Activated CD4-positive, alpha-beta T cell treated with anti-CD3 and anti-CD28 coated beads, Interleukin-2, amount 50 U/mL, for 24 hours (primary cell): ENCODE data around the gene BNC2.

Experiments used
- DNase-seq, 2 donors: peaks; one replicate each; pipeline ENCODE4 v3.0.0-alpha.2; 2020; ENCODE audit warnings: low read depth in 1 of 2, low spot score in 1 of 2

BNC2 gene

DNA sequence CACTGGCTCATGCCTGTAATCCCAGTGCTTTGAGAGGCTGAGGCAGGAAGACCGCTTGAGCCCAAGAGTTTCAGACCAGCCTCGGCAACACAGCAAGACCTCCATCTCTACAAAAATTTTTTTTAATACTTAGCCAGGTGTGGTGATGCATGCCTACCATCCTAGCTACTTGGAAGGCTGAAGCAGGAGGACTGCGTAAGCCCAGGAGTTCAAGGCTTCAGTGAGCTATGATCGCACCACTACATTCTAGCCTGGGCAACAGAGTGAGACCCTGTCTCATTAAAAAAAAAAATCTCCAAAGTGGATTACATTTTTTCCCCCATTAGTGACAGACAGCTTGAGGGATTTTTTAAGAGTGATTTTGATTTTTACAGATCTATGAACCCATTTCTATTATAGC is 230.8 kb downstream of the BNC2 start:
- no peak for DNase-seq

DNA sequence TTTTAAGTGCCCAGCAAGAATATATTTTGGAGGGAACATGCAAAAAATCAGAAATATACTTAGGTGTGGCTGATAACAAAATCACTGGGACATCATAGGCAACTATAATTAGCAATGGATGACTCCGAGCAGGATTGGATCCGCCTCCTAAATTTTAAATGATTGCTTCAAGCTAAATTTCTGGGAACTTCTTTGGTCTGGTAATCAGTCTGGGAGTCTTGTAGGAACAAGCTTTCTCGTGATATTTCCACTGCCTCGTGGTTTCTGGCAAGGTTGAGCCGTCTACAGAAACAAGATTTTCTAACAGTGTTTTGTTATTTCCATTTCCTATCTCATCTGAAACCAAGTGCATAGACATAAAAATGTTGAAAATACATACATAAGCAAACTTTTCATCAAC is 232.6 kb downstream of the BNC2 start:
- DNase-seq, result no peak

DNA sequence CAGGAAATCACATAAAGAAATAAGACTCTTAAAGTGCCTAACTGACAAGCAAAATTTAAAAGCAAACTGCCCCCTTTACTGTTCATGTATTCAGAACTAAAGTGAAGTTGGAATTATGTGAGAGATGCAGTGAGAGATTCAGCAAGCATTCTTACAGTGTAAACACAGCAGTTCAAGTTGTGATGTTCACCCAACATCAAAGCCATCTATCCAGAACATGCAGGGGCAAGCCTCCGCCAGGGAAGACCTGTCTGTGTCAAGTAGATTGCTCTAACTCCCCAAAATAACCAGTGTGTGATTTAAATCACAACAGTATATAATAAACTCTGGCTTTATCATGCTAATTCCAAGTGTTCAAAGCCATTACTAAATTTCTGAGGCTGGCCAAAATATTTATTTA is 233.3 kb downstream of the BNC2 start:
- DNase-seq, result no peak

DNA sequence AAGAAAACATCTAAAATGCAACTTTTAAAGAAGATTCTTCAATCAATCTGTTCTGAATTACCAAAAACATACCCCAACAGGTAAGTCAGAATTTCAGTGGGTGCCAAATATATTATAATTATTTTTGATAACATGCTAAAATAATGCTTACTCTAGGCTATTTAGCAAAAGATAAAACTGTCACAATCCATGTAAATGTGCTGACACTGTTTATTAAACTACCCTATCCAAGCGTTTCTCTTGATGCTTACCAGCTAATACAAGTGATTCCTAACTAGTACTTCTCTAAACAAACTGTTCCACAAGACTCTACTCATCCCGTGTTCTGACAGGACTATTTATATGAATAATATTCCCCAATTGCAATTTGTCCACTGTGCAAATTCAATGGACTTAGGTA is 236.7 kb downstream of the BNC2 start:
- no peak for DNase-seq

DNA sequence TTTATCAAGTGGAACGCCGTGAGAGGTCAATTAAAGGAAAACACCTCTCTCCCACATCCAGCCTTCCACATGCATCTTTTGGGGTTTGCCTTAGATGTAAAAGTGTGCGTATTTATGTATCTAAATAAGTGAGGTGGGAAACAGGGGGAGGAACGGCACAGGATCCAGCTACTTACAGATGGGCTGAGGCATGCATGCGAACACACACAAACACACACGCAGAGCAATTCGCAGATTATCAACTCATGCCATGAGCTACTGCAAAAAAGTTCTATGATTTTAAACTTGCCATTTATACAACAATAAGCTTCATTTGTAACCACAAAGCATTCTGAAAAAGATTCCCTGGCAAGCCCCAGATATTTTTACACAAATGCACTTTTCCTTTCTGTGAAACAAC is 242.1 kb downstream of the BNC2 start:
- no peak for DNase-seq

DNA sequence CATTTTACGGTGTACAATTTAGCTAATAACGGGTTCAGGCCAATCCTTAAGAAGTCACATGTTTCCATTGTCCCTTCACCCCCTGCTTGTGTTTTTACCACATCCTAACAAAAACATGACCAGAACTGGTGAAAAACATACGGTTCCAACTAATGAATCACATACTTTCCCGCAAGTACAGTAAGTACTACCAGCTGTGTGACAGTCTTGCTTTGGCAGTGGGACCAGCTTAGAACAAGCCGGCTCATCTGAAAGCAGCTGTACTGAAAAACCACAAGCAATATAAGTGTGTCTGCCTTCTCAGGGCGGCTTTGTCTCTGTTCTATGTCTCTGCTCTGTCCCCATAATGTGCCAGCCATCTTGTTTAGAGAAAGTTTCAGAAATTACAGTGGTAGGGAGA is 242.5 kb downstream of the BNC2 start:
- DNase-seq, result no peak

DNA sequence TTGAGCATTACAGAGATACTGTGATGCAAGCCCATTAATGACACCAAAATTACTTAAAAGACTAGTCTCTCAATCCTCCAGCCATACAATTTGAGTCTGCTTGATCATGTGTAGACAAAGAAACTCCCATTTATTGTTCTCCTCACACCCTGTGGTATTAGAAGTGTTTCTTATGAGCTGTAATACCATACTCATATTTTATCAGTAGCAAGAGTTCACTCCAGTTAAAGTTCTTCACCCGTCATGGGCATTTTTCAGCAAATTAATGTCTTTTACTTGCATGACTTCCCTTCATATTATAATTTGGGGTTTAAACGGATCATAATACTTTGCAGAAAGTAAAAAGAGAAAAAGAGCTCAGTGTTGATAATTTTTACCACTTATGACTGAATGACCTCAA is 242.9 kb downstream of the BNC2 start:
- DNase-seq, result no peak

DNA sequence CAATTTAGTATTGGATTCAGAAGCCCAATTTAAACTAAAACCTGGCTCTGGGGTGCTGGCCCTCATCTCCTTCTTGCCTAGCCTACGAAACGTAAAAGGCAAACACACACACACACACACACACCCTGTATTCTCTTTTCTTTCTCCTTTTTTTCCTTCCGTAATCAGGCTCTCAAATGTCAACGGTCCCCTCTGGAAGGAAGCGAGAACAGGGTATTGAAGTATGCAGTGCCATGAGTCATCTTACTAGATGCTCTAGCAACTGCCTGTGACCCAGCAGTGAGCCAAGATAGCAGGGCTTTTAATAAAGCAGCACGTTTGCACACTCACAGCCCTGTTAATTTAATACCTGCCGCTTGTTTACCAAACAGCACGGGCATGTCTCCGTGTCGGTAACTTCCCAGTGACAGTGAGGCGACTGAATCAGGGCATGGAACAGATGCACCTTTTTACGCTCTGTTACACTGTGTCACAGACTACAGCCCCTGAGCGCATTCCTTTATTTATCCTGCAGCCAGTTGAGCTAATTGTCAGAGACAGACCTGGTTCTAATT is 243.8 kb downstream of the BNC2 start:
- DNase-seq, result no peak

DNA sequence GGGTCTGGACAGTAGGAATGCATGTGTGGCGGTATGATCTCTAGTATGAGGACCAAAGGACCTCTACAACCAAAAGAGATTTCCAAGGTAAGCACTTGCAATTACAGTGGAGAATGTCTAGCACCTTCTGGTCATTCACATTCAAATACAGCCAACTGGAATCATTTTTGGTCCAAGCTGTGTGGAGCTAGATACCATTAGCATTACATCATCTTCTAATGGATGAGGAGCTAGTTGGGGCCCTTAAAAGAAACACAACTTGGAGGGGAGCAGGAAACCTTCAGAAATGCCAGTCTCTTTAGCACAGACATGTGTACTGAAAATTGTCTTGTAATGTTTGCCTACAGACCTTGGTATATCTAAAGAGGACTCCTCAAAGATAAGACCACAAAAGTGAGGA is 244.7 kb downstream of the BNC2 start:
- no peak for DNase-seq

DNA sequence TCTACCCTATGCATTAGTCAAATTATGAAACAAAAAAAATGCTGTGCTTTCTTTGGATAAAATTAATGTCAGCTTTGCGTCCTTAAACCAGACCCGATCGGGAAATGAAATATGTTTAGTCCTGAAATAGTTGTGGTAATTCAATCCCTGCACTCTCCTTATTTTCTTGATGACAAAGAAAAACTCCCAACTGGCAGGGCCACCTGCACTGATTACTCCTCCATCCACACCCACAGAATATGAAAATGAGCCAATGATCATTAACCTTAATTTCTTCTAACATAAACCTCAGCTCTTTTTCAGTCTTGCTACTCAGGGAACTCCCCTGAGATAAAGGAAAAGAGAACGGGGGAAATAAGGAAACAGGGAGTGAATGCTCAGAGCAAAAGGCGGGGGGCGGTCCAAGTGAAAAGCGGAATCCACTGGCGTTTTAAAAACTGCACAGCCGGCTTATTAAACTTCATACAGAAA is 245.3 kb downstream of the BNC2 start:
- DNase-seq, result no peak

DNA sequence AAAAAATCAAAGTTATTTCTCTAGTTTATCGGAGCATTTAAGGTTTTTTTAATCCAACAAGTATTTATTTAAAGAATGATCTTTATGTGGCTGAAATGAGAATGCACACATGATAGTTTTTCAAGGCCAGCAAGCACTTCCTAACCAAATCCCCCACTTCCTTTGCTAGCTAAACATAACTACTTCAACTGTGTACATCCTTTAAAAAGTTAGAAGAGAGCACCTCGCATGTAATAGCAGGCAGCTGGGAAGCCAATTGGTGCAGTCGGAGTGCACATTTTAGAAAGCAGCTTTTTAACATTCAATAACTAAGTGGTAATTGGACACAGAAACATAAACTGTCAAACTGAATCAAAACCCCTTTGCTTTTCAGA is 245.7 kb downstream of the BNC2 start:
- DNase-seq, result no peak

DNA sequence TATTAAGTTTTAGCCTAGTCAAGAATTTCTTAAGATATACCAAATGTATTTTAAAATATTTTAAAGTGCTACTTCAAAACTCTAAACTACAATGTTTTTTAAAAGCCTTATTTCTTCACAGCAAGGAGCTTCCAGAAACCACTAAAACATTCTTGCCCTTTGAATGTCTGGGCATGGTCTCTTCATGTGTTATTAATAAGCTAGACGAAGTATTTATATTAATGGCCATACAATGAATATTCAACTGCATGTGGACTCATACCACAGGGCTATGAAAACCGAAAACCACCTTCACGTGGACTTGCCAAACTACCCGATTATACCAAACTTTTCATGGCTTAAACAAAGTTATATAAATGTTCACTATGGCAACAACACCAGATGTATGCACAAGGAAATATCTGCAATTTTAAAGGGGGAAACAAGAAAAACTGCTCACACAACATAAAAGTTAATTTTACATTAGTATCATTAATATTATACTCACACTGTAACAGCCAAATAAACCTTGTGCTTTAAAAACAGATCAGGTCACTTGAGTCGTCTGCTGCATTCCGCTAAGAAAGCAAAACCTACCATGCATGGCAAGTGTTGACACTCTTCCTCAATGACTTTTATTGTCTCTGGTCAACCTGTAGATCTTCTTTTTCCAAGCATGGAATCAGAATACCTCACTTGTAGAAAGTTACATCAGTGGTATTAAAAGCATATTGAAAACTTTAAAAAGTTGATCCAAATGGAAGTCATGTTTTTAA is 246.3 kb downstream of the BNC2 start:
- no peak for DNase-seq

DNA sequence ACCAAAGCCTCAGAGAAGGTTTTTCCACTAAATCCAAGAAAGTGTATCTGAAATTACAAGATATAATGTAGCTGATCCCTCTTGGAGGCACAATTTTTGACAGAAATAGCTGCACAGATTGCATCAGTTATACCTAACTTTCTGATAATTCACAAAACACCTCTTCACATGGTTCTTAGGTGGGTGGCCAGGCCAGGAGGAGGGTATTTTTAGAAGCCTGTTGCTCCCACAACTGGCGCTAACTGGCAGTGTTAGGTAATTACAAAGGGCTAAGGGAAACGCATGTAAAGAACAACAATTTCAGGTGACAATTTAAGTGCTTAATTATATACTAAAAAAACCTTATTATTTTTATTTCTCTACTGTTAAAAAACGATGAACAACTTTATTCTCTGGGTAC is 247.9 kb downstream of the BNC2 start:
- DNase-seq, result no peak

DNA sequence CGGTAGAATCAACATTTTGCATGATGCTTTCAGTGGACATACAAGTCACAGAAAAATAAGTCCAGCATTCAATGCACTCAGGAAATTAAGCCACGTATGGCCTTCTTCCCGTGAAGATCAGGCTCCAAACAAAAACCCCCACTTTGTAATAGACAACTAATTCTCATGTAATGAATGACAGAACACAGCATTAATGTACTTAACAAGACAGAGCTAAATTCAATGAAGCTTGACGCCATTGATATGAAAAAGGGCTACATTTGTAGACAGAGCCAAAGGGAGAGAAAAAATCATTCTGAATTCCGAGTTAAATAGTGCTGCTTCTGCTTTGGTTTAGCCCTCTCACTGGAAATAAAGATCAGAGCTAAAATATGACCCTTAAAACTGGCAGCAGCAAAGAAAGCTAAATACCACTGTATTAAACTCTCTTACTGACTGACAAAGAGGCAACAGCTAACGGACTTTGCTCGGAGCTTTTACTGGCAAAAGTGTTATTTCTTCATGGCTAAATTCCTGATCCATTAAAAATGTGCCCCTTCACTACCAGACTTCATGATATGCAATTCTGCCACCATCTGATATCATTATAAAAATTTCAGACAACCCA is 250.5 kb downstream of the BNC2 start:
- no peak for DNase-seq

DNA sequence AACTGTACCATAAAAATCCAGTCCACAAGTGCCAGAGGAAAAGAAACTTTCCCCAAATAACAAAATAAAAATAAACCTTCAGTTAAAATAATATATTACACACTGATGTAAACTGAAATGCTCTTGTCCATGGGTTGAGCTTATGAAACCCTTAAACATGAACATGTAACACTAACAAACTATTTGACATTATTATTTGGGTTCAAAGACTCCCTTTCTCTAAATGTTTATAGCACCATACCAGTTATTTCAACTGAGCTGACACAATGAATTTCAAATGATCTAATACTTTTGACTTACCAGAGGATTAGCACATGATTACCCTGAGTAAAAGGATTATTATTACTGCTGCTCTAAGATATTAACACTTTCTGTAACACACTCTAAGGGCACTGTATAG is 251.1 kb downstream of the BNC2 start:
- DNase-seq, result no peak

DNA sequence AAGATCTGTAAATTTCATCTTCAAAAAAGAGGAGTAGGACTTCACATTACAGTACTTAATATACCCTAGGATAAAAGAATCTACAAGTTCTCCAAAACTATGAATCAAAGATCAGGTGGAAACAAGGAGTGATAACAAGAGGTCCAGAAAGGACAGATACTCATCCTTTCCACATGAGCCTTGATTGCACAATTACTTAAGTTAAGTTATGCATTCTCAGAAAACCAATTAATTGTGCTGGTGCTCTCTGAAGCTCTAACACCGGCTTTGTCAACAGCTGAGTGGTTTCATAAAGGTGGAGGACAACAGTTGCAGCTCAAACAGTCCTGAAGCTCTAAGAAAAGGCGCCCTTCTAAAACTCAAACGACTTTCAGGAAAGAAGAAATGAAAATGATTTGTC is 251.9 kb downstream of the BNC2 start:
- DNase-seq, result no peak

DNA sequence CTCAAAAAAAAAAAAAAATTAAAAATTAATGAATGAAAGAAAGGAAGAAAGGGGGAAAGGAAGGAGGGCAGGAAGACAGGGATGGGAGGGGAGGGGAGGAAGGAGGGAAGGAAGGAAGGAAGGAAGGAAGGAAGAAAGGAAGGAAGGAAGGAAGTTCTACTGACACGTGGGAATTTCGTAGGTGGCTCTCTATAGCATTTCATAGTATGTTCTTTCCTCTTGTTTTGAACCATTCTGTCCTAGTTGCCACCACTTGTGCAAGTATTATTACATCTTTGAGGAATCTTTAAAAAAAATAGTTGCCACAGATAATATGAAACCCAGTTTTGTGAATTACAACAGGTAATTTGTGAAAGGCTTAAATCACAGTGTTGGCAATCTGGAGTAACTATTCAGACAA is 253.8 kb downstream of the BNC2 start:
- no peak for DNase-seq

DNA sequence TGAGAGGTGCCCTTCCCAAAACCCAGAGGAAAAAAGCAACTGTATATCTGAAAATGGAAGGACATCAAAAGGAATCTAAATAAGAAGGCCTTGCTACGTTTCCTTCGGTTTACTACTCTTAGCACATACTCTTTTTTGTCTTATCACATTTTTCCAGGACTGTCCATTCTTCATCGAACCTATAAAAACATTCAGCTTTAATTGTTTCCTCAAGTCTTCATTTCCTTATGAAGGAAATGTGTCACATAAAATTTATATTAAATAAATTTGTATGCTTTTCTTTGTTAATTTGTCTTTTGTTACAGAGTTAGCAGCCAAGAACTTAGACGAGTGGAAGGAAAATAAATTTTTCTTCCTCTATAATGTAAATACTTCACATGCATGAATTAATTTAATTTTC is 255.0 kb downstream of the BNC2 start:
- no peak for DNase-seq

DNA sequence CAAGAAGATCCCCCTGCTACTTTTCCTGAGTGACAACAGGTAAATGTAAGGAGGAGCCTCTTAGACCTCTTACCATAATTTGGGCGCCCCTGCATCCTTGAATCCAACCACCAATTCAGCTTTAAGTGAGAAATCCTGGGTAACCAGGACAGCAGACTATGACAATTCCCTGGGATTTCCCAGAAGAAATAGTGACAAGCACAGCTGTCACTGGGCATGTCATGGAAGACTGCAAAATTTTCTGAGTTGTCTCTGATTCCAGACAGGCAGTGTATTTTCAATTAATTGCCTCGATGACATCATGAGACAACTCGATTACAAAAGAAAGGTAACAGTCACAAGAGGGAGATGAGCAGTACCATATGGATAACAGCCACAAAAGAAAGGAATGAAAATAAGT is 256.9 kb downstream of the BNC2 start:
- DNase-seq, result no peak

DNA sequence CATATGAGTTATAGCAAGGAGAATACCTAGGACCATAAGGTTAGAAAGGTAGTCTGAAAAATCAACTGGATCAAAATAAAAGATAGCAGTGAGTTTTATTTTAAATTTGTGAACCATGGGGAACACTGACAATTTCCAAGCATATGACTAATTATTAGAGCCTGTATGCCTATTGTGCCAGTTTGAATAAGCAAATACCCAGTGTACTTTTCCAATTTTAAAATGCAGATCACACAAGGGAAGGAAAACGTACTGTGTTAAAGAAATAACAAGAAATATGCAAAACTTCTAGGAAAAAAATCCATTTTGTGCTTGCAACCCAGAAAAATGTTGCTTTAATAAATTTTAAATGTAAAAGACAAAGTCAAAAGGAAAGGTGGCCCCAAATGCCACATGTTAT is 257.4 kb downstream of the BNC2 start:
- DNase-seq, result no peak

DNA sequence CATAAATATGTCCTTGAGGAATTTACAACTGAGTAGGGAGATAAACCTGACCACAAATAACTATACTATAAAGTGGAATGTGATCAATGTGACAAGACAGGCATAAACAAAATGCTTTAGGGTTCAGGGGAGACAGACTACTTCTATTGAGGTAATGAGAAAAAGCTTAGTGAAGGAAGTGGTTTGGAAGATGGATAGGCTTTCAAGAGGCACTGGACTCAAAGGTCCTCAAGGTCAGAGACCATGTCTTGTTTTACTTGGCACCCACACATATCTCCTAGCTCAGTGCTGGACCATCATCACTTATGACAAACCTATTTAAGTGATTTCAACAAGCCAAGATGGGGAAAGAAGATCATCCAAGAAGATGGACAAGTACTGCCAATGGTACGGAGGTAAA is 257.8 kb downstream of the BNC2 start:
- DNase-seq, result no peak

DNA sequence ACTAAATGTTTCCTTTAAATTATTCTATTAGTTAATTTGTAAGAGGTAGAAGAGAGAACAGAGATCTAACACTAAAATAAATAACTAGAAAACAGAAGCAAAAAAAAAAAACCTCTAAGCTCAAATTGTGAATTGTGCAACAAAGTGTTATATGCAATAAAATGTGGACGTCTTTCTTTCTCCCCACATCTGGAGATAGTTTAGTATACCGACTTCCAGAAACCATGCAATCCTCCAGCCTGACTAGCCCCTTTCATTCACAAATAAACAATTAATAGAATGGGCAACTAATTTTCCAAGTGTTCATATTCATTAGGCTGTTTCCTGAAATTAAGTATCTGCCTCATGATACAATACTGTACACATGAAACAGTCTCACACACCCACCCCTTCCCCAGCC is 258.5 kb downstream of the BNC2 start:
- DNase-seq, result no peak

DNA sequence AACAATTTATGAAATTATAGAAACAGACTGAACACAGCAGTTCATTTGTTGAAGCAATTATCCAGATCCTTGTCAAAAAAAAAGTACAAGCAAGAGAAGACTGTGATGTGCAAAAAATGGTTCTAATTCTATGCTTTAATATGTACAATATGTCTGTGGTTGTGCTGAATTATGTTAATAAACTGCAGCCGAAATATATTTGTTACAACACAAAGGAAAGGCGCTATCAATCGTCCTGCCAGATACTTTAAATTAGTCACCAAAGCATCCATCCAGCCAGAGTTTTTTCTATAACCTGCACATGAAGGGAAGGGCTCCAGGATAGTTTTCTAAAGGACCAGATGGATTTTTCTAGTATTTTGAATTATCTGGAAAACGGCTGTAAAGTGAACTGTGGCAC is 259.5 kb downstream of the BNC2 start:
- DNase-seq, result no peak
